Measurements from ENCODE around the gene GNL1. TPM values are rescaled to one million over a fixed set of nuclear protein-coding genes. Genes with fewer than 3 reads are reported as not detected.

Gene GNL1
- total and polyA plus RNA-seq, 2 of the 8 experiments (the other 6 are each of a cell fraction or from before 2014, with no cell fraction given): 42.4 to 67.8 TPM

DNA sequence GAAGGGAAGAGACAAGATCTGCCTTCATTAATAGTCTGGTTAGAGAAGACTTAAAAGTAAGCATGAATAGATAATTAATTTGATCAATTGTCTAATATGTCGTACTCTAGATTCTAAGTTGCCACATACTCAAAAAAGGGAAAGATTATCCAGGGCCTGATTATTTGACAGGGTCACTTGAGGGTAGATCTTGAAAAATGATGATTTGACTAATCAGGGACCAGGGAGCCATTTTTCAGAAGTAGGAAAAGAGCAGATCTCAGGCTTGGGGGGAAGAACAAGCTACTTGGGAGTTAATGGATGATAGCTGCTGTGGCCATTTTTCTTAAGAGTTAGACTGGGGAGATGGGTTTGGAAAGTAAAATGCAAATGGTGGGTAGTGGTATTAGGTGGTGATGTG lies 36.0 kb upstream of the GNL1 start (continued):
- TF ChIP-seq KDM5A (IDR thresholded peaks at IDR 0.05; ENCODE audit: low read length): no peak
- TF ChIP-seq GABPA (IDR thresholded peaks at IDR 0.05; ENCODE audit: borderline replicate concordance, insufficient read depth, low read length): no peak
- no peak for TF ChIP-seq TEAD4 (IDR thresholded peaks at IDR 0.05; ENCODE audit: low read depth, low read length)
- TF ChIP-seq, protein P1, sequence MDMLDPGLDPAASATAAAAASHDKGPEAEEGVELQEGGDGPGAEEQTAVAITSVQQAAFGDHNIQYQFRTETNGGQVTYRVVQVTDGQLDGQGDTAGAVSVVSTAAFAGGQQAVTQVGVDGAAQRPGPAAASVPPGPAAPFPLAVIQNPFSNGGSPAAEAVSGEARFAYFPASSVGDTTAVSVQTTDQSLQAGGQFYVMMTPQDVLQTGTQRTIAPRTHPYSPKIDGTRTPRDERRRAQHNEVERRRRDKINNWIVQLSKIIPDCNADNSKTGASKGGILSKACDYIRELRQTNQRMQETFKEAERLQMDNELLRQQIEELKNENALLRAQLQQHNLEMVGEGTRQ (IDR thresholded peaks at IDR 0.05; ENCODE audit: low read length): no peak
- TF ChIP-seq RBBP5 (IDR thresholded peaks at IDR 0.05; ENCODE audit: borderline replicate concordance, low read depth, low read length): no peak
- TF ChIP-seq HDAC2 (IDR thresholded peaks at IDR 0.05; ENCODE audit: borderline replicate concordance in 1 of 2, low read depth in 2 of 2, low read length in 2 of 2): no peak
- no peak for TF ChIP-seq PHF8 (conservative IDR thresholded peaks at IDR 0.05; ENCODE audit: low read depth, low read length)
- TF ChIP-seq KDM1A (IDR thresholded peaks at IDR 0.05; ENCODE audit: borderline replicate concordance, low read length): no peak

Measured in H1 (cell line).